Gastroesophageal sphincter (tissue), 3 donors: Measurements from ENCODE around the gene ITGA6.

Source experiments
- EP300 ChIP-seq: sonication (generic); formaldehyde crosslinking; IDR thresholded peaks from one replicate; pipeline ENCODE4 v1.6.1; 2017; ENCODE audit warnings: antibody characterized with exemption, mild to moderate bottlenecking
- POLR2A ChIP-seq, 2 donors: fragments of 450-650 bp; IDR thresholded peaks; one replicate each; pipeline ENCODE4 v1.6.1; 2017; ENCODE audit warnings: antibody characterized with exemption in 2 of 2, mild to moderate bottlenecking in 2 of 2, moderate library complexity in 1 of 2
- TF ChIP-seq, protein P1 (sequence below), 4 experiments: fragments of 200-600 bp in 2 of 4; fragments of 450-650 bp in 2 of 4; sonication (generic) in 1 of 4; IDR thresholded peaks; one replicate each; pipeline ENCODE4 v1.5.1; 2017 to 2019; ENCODE audit warnings: antibody characterized with exemption in 4 of 4, mild to moderate bottlenecking in 2 of 4, moderate library complexity in 2 of 4

GRCh38 chr2:172427256-172427989, at the start of gene ITGA6:
- peak; percentile 23 to 35 for TF ChIP-seq POLR2A (IDR thresholded peaks at IDR 0.05)
- TF ChIP-seq, protein P1, sequence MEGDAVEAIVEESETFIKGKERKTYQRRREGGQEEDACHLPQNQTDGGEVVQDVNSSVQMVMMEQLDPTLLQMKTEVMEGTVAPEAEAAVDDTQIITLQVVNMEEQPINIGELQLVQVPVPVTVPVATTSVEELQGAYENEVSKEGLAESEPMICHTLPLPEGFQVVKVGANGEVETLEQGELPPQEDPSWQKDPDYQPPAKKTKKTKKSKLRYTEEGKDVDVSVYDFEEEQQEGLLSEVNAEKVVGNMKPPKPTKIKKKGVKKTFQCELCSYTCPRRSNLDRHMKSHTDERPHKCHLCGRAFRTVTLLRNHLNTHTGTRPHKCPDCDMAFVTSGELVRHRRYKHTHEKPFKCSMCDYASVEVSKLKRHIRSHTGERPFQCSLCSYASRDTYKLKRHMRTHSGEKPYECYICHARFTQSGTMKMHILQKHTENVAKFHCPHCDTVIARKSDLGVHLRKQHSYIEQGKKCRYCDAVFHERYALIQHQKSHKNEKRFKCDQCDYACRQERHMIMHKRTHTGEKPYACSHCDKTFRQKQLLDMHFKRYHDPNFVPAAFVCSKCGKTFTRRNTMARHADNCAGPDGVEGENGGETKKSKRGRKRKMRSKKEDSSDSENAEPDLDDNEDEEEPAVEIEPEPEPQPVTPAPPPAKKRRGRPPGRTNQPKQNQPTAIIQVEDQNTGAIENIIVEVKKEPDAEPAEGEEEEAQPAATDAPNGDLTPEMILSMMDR (IDR thresholded peaks at IDR 0.05) = peak in 1 of 4 experiments; percentile 30
- no peak for TF ChIP-seq EP300
